ENCODE measurements around the gene CHRNA4. TPM values are rescaled to one million over a fixed set of nuclear protein-coding genes. Genes with fewer than 3 reads are reported as not detected.
A peak's percentile ranks its signal among the peaks of the same experiment; 100 is the strongest.

Gene CHRNA4
- total and polyA plus RNA-seq, 2 donors = under 0.01 to 0.14 TPM

DNA sequence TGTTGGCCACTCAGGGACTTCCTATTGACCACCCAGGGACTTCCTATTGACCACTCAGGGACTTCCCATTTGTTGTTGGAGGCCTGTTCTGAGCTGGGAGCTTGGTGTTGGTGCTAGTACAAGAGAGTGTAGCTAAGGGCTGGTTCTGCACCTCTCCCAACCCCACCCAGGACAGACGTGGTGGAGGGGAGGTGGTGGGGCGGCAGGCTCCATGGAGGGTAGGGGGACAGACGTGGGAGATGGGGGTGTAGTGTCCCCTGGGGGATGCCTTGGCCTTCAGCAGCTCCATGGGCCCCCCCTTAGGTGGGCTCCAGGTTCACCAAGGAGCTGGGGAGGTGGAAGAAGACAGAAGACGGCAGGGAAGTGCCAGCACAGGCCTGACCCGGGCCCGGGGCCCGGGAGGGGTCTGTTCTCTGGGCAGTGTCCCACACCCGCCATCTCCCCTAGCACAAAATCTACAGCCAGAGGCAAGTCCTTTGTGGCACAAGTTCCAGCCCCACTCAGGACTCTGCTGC is 33.9 kb downstream of the CHRNA4 start:
- no peak for DNase-seq (ENCODE audit: low read depth in 6 of 9, low spot score in 9 of 9)
- WGBS = 89% methylated on average over 8 of the region's 8 CpGs
- peak overlapping the region in 1 of 2 donors; percentile 68 for H3K27ac ChIP-seq (ENCODE audit: low read depth in 1 of 2, low read length in 1 of 2)
- no peak overlapping the region for H3K4me3 ChIP-seq (ENCODE audit: low read length in 2 of 2)
- no peaks in the 10 kb centered on the region for H3K36me3 ChIP-seq (ENCODE audit: control insufficient read depth in 2 of 2, insufficient read depth in 2 of 2, low read length in 1 of 2)
- H3K4me1 ChIP-seq (ENCODE audit: control insufficient read depth in 2 of 2, insufficient read depth in 2 of 2, low read length in 2 of 2) = no peaks in the 10 kb centered on the region
- H3K9me3 ChIP-seq (ENCODE audit: control insufficient read depth in 2 of 2, insufficient read depth in 1 of 2, low read length in 1 of 2) = peaks cover 1 to 11% of the 10 kb centered on the region in 2 donors
- peaks cover 0 to 13% of the 10 kb centered on the region in 2 donors for H3K27me3 ChIP-seq (ENCODE audit: control insufficient read depth in 2 of 2, insufficient read depth in 1 of 2, low read length in 1 of 2)

GRCh38 chr20:63326314-63327230 is 34.6 kb downstream of the CHRNA4 start:
- H3K36me3 ChIP-seq (ENCODE audit: control insufficient read depth in 2 of 2, insufficient read depth in 2 of 2, low read length in 1 of 2) = no peaks in the 10 kb centered on the region
- H3K27me3 ChIP-seq (ENCODE audit: control insufficient read depth in 2 of 2, insufficient read depth in 1 of 2, low read length in 1 of 2) = peaks cover 0 to 18% of the 10 kb centered on the region in 2 donors
- H3K9me3 ChIP-seq (ENCODE audit: control insufficient read depth in 2 of 2, insufficient read depth in 1 of 2, low read length in 1 of 2) = peaks cover 1 to 4% of the 10 kb centered on the region in 2 donors
- H3K27ac ChIP-seq (ENCODE audit: low read depth in 1 of 2, low read length in 1 of 2) = peak overlapping the region in 1 of 2 donors; percentile 68
- H3K4me3 ChIP-seq (ENCODE audit: low read length in 2 of 2) = no peak overlapping the region
- no peaks in the 10 kb centered on the region for H3K4me1 ChIP-seq (ENCODE audit: control insufficient read depth in 2 of 2, insufficient read depth in 2 of 2, low read length in 2 of 2)
- DNase-seq (ENCODE audit: low read depth in 6 of 9, low spot score in 9 of 9) = no peak
- WGBS = 88% methylated on average over 15 of the region's 15 CpGs

DNA sequence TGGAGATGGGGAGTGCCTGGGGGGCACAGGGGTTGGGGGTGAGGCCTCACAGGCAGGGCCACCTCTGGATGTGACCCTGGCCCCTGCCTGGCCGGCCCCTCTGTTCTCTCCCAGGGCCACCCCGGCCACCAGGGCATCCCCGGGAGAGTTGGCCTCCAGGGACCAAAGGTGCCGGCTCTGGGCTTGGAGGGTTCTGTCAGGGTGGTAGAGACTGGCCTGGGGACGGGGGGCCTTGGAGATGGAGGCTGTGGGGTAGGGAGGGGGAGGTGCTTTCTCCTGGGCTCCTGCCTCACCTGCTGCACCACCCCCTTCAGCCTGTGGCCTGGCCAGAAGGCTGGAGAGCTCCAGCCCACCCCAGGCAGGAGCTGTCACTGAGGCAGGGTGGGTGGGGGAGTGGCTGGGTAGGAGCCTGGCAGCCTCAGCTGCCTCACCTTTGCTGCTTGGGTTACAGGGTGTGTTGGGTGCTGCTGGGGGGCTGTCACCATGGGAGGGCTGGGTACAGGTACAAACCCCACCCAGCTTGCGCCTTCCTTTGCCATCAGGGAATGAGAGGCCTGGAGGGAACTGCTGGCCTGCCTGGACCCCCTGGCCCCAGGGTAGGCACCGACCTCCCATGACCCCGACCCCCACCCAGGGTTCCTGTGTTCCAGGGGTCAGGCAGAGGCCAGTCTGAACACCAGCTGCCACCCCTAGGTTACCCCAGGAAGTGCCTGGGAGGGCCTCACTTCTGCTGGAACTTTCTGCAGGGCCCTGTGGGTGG is 35.4 kb downstream of the CHRNA4 start:
- Histone ChIP-seq H3K4me3 (ENCODE audit: low read length in 2 of 2) (no peak overlapping the region), H3K9me3 (ENCODE audit: control insufficient read depth in 2 of 2, insufficient read depth in 1 of 2, low read length in 1 of 2) (peaks cover 0 to 1% of the 10 kb centered on the region in 2 donors), H3K36me3 (ENCODE audit: control insufficient read depth in 2 of 2, insufficient read depth in 2 of 2, low read length in 1 of 2) (no peaks in the 10 kb centered on the region), H3K27me3 (ENCODE audit: control insufficient read depth in 2 of 2, insufficient read depth in 1 of 2, low read length in 1 of 2) (peaks cover 0 to 22% of the 10 kb centered on the region in 2 donors), H3K4me1 (ENCODE audit: control insufficient read depth in 2 of 2, insufficient read depth in 2 of 2, low read length in 2 of 2) (no peaks in the 10 kb centered on the region), H3K27ac (ENCODE audit: low read depth in 1 of 2, low read length in 1 of 2) (no peak overlapping the region)
- no peak for DNase-seq (ENCODE audit: low read depth in 6 of 9, low spot score in 9 of 9)
- WGBS = 91% methylated on average over 8 of the region's 8 CpGs

GRCh38 chr20:63325021-63325471 is 36.1 kb downstream of the CHRNA4 start:
- WGBS = 92% methylated on average over 10 of the region's 10 CpGs
- Histone ChIP-seq H3K27me3 (ENCODE audit: control insufficient read depth in 2 of 2, insufficient read depth in 1 of 2, low read length in 1 of 2) (peaks cover 0 to 22% of the 10 kb centered on the region in 2 donors), H3K9me3 (ENCODE audit: control insufficient read depth in 2 of 2, insufficient read depth in 1 of 2, low read length in 1 of 2) (no peaks in the 10 kb centered on the region), H3K4me1 (ENCODE audit: control insufficient read depth in 2 of 2, insufficient read depth in 2 of 2, low read length in 2 of 2) (no peaks in the 10 kb centered on the region), H3K4me3 (ENCODE audit: low read length in 2 of 2) (no peak overlapping the region), H3K27ac (ENCODE audit: low read depth in 1 of 2, low read length in 1 of 2) (no peak overlapping the region), H3K36me3 (ENCODE audit: control insufficient read depth in 2 of 2, insufficient read depth in 2 of 2, low read length in 1 of 2) (no peaks in the 10 kb centered on the region)
- DNase-seq (ENCODE audit: low read depth in 6 of 9, low spot score in 9 of 9) = no peak

GRCh38 chr20:63323357-63323981 is 37.7 kb downstream of the CHRNA4 start:
- DNase-seq (ENCODE audit: low read depth in 6 of 9, low spot score in 9 of 9) = no peak

GRCh38 chr20:63322933-63323273 is 38.2 kb downstream of the CHRNA4 start:
- H3K36me3 ChIP-seq (ENCODE audit: control insufficient read depth in 2 of 2, insufficient read depth in 2 of 2, low read length in 1 of 2) = no peaks in the 10 kb centered on the region
- no peak overlapping the region for H3K27ac ChIP-seq (ENCODE audit: low read depth in 1 of 2, low read length in 1 of 2)
- WGBS = 64% methylated on average over 15 of the region's 15 CpGs
- no peak for DNase-seq (ENCODE audit: low read depth in 6 of 9, low spot score in 9 of 9)
- no peak overlapping the region for H3K4me3 ChIP-seq (ENCODE audit: low read length in 2 of 2)
- no peaks in the 10 kb centered on the region for H3K4me1 ChIP-seq (ENCODE audit: control insufficient read depth in 2 of 2, insufficient read depth in 2 of 2, low read length in 2 of 2)
- H3K9me3 ChIP-seq (ENCODE audit: control insufficient read depth in 2 of 2, insufficient read depth in 1 of 2, low read length in 1 of 2) = peaks cover 0 to 1% of the 10 kb centered on the region in 2 donors
- peaks cover 0 to 22% of the 10 kb centered on the region in 2 donors for H3K27me3 ChIP-seq (ENCODE audit: control insufficient read depth in 2 of 2, insufficient read depth in 1 of 2, low read length in 1 of 2)

More at GRCh38 chr20:63323357-63323981, 37.7 kb downstream of the CHRNA4 start:
- Histone ChIP-seq H3K27ac (ENCODE audit: low read depth in 1 of 2, low read length in 1 of 2) (no peak overlapping the region), H3K4me3 (ENCODE audit: low read length in 2 of 2) (no peak overlapping the region), H3K36me3 (ENCODE audit: control insufficient read depth in 2 of 2, insufficient read depth in 2 of 2, low read length in 1 of 2) (no peaks in the 10 kb centered on the region), H3K27me3 (ENCODE audit: control insufficient read depth in 2 of 2, insufficient read depth in 1 of 2, low read length in 1 of 2) (peaks cover 0 to 22% of the 10 kb centered on the region in 2 donors), H3K4me1 (ENCODE audit: control insufficient read depth in 2 of 2, insufficient read depth in 2 of 2, low read length in 2 of 2) (no peaks in the 10 kb centered on the region), H3K9me3 (ENCODE audit: control insufficient read depth in 2 of 2, insufficient read depth in 1 of 2, low read length in 1 of 2) (peaks cover 0 to 1% of the 10 kb centered on the region in 2 donors)
- 80% methylated on average over 18 of the region's 18 CpGs for WGBS

GRCh38 chr20:63322146-63322932 is 38.8 kb downstream of the CHRNA4 start:
- no peak overlapping the region for H3K4me3 ChIP-seq (ENCODE audit: low read length in 2 of 2)
- WGBS = 75% methylated on average over 34 of the region's 34 CpGs
- no peaks in the 10 kb centered on the region for H3K4me1 ChIP-seq (ENCODE audit: control insufficient read depth in 2 of 2, insufficient read depth in 2 of 2, low read length in 2 of 2)
- H3K27ac ChIP-seq (ENCODE audit: low read depth in 1 of 2, low read length in 1 of 2) = no peak overlapping the region
- peaks cover 0 to 1% of the 10 kb centered on the region in 2 donors for H3K9me3 ChIP-seq (ENCODE audit: control insufficient read depth in 2 of 2, insufficient read depth in 1 of 2, low read length in 1 of 2)
- H3K27me3 ChIP-seq (ENCODE audit: control insufficient read depth in 2 of 2, insufficient read depth in 1 of 2, low read length in 1 of 2) = peaks cover 0 to 22% of the 10 kb centered on the region in 2 donors
- no peak for DNase-seq (ENCODE audit: low read depth in 6 of 9, low spot score in 9 of 9)
- H3K36me3 ChIP-seq (ENCODE audit: control insufficient read depth in 2 of 2, insufficient read depth in 2 of 2, low read length in 1 of 2) = no peaks in the 10 kb centered on the region

GRCh38 chr20:63321148-63321831 is 39.9 kb downstream of the CHRNA4 start:
- H3K4me1 ChIP-seq (ENCODE audit: control insufficient read depth in 2 of 2, insufficient read depth in 2 of 2, low read length in 2 of 2) = no peaks in the 10 kb centered on the region
- H3K27ac ChIP-seq (ENCODE audit: low read depth in 1 of 2, low read length in 1 of 2) = no peak overlapping the region
- WGBS = 89% methylated on average over 20 of the region's 20 CpGs
- peaks cover 0 to 1% of the 10 kb centered on the region in 2 donors for H3K9me3 ChIP-seq (ENCODE audit: control insufficient read depth in 2 of 2, insufficient read depth in 1 of 2, low read length in 1 of 2)
- peaks cover 0 to 22% of the 10 kb centered on the region in 2 donors for H3K27me3 ChIP-seq (ENCODE audit: control insufficient read depth in 2 of 2, insufficient read depth in 1 of 2, low read length in 1 of 2)
- H3K4me3 ChIP-seq (ENCODE audit: low read length in 2 of 2) = no peak overlapping the region
- no peak for DNase-seq (ENCODE audit: low read depth in 6 of 9, low spot score in 9 of 9)
- H3K36me3 ChIP-seq (ENCODE audit: control insufficient read depth in 2 of 2, insufficient read depth in 2 of 2, low read length in 1 of 2) = no peaks in the 10 kb centered on the region
